CD1c-positive myeloid dendritic cell (primary cell): Measurements from ENCODE around the gene KRT79.

Experiments
- DNase-seq: peaks from one replicate; pipeline ENCODE4 v3.0.0-alpha.2; 2016; ENCODE audit errors: extremely low spot score

Gene KRT79

GRCh38 chr12:52819731-52820510 is 14.2 kb downstream of the KRT79 start:
- DNase-seq = no peak

- DNase-seq = no peak
Observed at GRCh38 chr12:52818887-52819420, 15.2 kb downstream of the KRT79 start.

GRCh38 chr12:52818388-52818787 is 15.7 kb downstream of the KRT79 start:
- DNase-seq = no peak

GRCh38 chr12:52817699-52818238 is 16.3 kb downstream of the KRT79 start:
- DNase-seq = no peak

GRCh38 chr12:52817003-52817698 is 17.0 kb downstream of the KRT79 start:
- no peak for DNase-seq

- DNase-seq = no peak
Observed at GRCh38 chr12:52815676-52816588, 18.2 kb downstream of the KRT79 start.

GRCh38 chr12:52815161-52815560 is 18.9 kb downstream of the KRT79 start:
- DNase-seq = no peak

GRCh38 chr12:52814710-52815155 is 19.4 kb downstream of the KRT79 start:
- DNase-seq = no peak

- no peak for DNase-seq
Observed at GRCh38 chr12:52813885-52814709, 20.0 kb downstream of the KRT79 start, which contains the start of gene KRT4. TSS of gene KRT4 (minus strand) at chr12:52814116. CDS start at chr12:52814058, 58 bp downstream.

- DNase-seq = no peak
Observed at GRCh38 chr12:52813203-52813819, 20.8 kb downstream of the KRT79 start.

- no peak for DNase-seq
Observed at GRCh38 chr12:52812749-52813148, 21.4 kb downstream of the KRT79 start.

GRCh38 chr12:52812073-52812400 is 22.1 kb downstream of the KRT79 start:
- DNase-seq = no peak

GRCh38 chr12:52811191-52812072 is 22.7 kb downstream of the KRT79 start:
- no peak for DNase-seq

GRCh38 chr12:52810554-52810953 is 23.6 kb downstream of the KRT79 start:
- no peak for DNase-seq

- no peak for DNase-seq
Observed at GRCh38 chr12:52809166-52809565, 24.9 kb downstream of the KRT79 start.

- DNase-seq = no peak
Observed at GRCh38 chr12:52808573-52809160, 25.4 kb downstream of the KRT79 start.

- DNase-seq = no peak
Observed at GRCh38 chr12:52807544-52808470, 26.3 kb downstream of the KRT79 start.
